ENCODE data around the gene LDLR.

DNA sequence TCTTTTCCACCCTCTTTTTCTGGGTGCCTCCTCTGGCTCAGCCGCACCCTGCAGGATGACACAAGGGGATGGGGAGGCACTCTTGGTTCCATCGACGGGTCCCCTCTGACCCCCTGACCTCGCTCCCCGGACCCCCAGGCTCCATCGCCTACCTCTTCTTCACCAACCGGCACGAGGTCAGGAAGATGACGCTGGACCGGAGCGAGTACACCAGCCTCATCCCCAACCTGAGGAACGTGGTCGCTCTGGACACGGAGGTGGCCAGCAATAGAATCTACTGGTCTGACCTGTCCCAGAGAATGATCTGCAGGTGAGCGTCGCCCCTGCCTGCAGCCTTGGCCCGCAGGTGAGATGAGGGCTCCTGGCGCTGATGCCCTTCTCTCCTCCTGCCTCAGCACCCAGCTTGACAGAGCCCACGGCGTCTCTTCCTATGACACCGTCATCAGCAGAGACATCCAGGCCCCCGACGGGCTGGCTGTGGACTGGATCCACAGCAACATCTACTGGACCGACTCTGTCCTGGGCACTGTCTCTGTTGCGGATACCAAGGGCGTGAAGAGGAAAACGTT, 24.0 kb downstream of the LDLR start:
- TF ChIP-seq CTCF (IDR thresholded peaks at IDR 0.05) (no peak), EZH2 (IDR thresholded peaks at IDR 0.05; ENCODE audit: borderline replicate concordance, insufficient read depth, low read depth, low read length, poor library complexity, severe bottlenecking) (no peak)
